ENCODE data around the gene CUL3.

Gene CUL3

GRCh38 chr2:224472137-224472536 is 113.0 kb downstream of the CUL3 start:
- DNase-seq (ENCODE audit: low read depth): no peak

GRCh38 chr2:224469374-224469964 is 115.7 kb downstream of the CUL3 start:
- no peak for DNase-seq (ENCODE audit: low read depth)

- DNase-seq (ENCODE audit: low read depth): no peak
Measured at GRCh38 chr2:224466304-224466895, 118.8 kb downstream of the CUL3 start.

- DNase-seq (ENCODE audit: low read depth): no peak
Measured at GRCh38 chr2:224461391-224461790, 123.8 kb downstream of the CUL3 start.

GRCh38 chr2:224457408-224458096 is 127.6 kb downstream of the CUL3 start:
- DNase-seq (ENCODE audit: low read depth): no peak

- DNase-seq (ENCODE audit: low read depth): no peak
Measured at GRCh38 chr2:224453892-224454291, 131.3 kb downstream of the CUL3 start.

- no peak for DNase-seq (ENCODE audit: low read depth)
Measured at GRCh38 chr2:224449212-224450147, 135.7 kb downstream of the CUL3 start.

- DNase-seq (ENCODE audit: low read depth): no peak
Measured at GRCh38 chr2:224448236-224448635, 136.9 kb downstream of the CUL3 start.

- DNase-seq (ENCODE audit: low read depth): no peak
Measured at GRCh38 chr2:224444783-224445182, 140.4 kb downstream of the CUL3 start.

GRCh38 chr2:224444021-224444420 is 141.1 kb downstream of the CUL3 start:
- DNase-seq (ENCODE audit: low read depth): no peak

- no peak for DNase-seq (ENCODE audit: low read depth)
Measured at GRCh38 chr2:224442071-224442967, 142.8 kb downstream of the CUL3 start.

GRCh38 chr2:224440988-224441387 is 144.2 kb downstream of the CUL3 start:
- DNase-seq (ENCODE audit: low read depth): no peak

GRCh38 chr2:224438726-224439125 is 146.4 kb downstream of the CUL3 start:
- DNase-seq (ENCODE audit: low read depth): no peak

GRCh38 chr2:224436634-224437033 is 148.5 kb downstream of the CUL3 start:
- no peak for DNase-seq (ENCODE audit: low read depth)

- no peak for DNase-seq (ENCODE audit: low read depth)
Measured at GRCh38 chr2:224434618-224435017, 150.5 kb downstream of the CUL3 start.

- no peak for DNase-seq (ENCODE audit: low read depth)
Measured at GRCh38 chr2:224433442-224433841, 151.7 kb downstream of the CUL3 start.

GRCh38 chr2:224432003-224432579 is 153.1 kb downstream of the CUL3 start:
- no peak for DNase-seq (ENCODE audit: low read depth)

- no peak for DNase-seq (ENCODE audit: low read depth)
Measured at GRCh38 chr2:224429441-224429810, 155.7 kb downstream of the CUL3 start.

- DNase-seq (ENCODE audit: low read depth): no peak
Measured at GRCh38 chr2:224428787-224429440, 156.2 kb downstream of the CUL3 start.

GRCh38 chr2:224427471-224427870 is 157.7 kb downstream of the CUL3 start:
- DNase-seq (ENCODE audit: low read depth): no peak

- no peak for DNase-seq (ENCODE audit: low read depth)
Measured at GRCh38 chr2:224426656-224427055, 158.5 kb downstream of the CUL3 start.

Data from stimulated activated CD8-positive, alpha-beta memory T cell treated with anti-CD3 and anti-CD28 coated beads, Interleukin-12 subunit alpha, Interleukin-12 subunit beta, amount 100 ng/mL, for 1 hour (primary cell).